ENCODE data around the gene SLC22A31.

- TF ChIP-seq CTCF (IDR thresholded peaks at IDR 0.05) (no peak), POLR2A (IDR thresholded peaks at IDR 0.05) (no peak)
Measured at GRCh38 chr16:89232107-89232506, 31.8 kb upstream of the SLC22A31 start.
